Gastrocnemius medialis (tissue), 4 donors: ENCODE data around the gene TNK1. TPM values are rescaled to one million over a fixed set of nuclear protein-coding genes. Genes with fewer than 3 reads are reported as not detected.

Experiments
- ATAC-seq, 2 donors: fragments of 150-250 bp; one replicate each; pipeline ENCODE4 v1.9.1; 2016
- DNase-seq, 2 donors: peaks; one replicate each; pipeline ENCODE4 v3.0.0-alpha.2; 2019
- H3K27ac ChIP-seq, 4 donors: fragments of 200-600 bp; sonication (generic); 1 replicate in 1 of 4; 2 replicates in 3 of 4; pipeline ENCODE4 v1.5.1; 2016 to 2018; ENCODE audit warnings: mild to moderate bottlenecking in 2 of 4, moderate library complexity in 1 of 4
- H3K27me3 ChIP-seq, 3 donors: fragments of 200-600 bp; sonication (generic) in 2 of 3; 1 replicate in 1 of 3; 2 replicates in 2 of 3; pipeline versions ENCODE4 v1.5.1 to v1.6.0; 2016 to 2019; ENCODE audit warnings: mild to moderate bottlenecking in 1 of 3, moderate library complexity in 1 of 3
- H3K36me3 ChIP-seq, 2 donors: fragments of 200-600 bp; sonication (generic) in 1 of 2; one replicate each; pipeline ENCODE4 v1.5.1; 2017 to 2018
- H3K4me1 ChIP-seq, 2 donors: fragments of 200-600 bp; sonication (generic) in 1 of 2; one replicate each; pipeline ENCODE4 v1.5.1; 2016 to 2017; ENCODE audit warnings: mild to moderate bottlenecking in 2 of 2
- H3K4me3 ChIP-seq, 4 donors: fragments of 200-600 bp; sonication (generic) in 3 of 4; 1 replicate in 1 of 4; 2 replicates in 3 of 4; pipeline ENCODE4 v1.5.1; 2016 to 2019; ENCODE audit warnings: mild to moderate bottlenecking in 2 of 4
- H3K9me3 ChIP-seq, 3 donors: fragments of 200-600 bp; sonication (generic) in 2 of 3; 1 replicate in 1 of 3; 2 replicates in 2 of 3; pipeline ENCODE4 v1.5.1; 2016 to 2019
- POLR2A ChIP-seq, 2 donors: fragments of 450-650 bp; IDR thresholded peaks; one replicate each; pipeline ENCODE4 v1.6.1; 2017; ENCODE audit warnings: antibody characterized with exemption in 2 of 2, mild to moderate bottlenecking in 2 of 2, moderate library complexity in 2 of 2
- in situ Hi-C, 4 donors: fragments of 200-750 bp; cut with MboI; loops; one replicate each; pipeline versions ENCODE4 v1.15.0 to v1.8.0; 2017; ENCODE audit warnings: low sequenced_read_pairs in 4 of 4
- intact Hi-C: fragments of 100-400 bp; cut with DNase I; formaldehyde crosslinking; loops from one replicate; pipeline ENCODE4 v1.15.1; 2023; ENCODE audit warnings: low total_unique reads
- total RNA-seq, 4 donors: library from RNA; depleted of rRNA; stranded (reverse); fragments of >200 nt; gene quantifications; one replicate each; pipeline versions ENCODE4 v1.1.0 to v1.2.3, GENCODE V29; 2016
- TF ChIP-seq, protein P1 (sequence below), 5 experiments: fragments of 450-650 bp in 3 of 5; fragments of 200-600 bp in 2 of 5; sonication (generic) in 2 of 5; IDR thresholded peaks in 4 of 5; conservative IDR thresholded peaks in 1 of 5; 1 replicate in 4 of 5; 2 replicates in 1 of 5; pipeline ENCODE4 v1.5.1; 2016 to 2019; ENCODE audit warnings: antibody characterized with exemption in 5 of 5, mild to moderate bottlenecking in 3 of 5, moderate library complexity in 3 of 5

Gene TNK1
- total RNA-seq, 4 donors from 2014 or later, result 0.13 to 2.2 TPM; not detected in 2

DNA sequence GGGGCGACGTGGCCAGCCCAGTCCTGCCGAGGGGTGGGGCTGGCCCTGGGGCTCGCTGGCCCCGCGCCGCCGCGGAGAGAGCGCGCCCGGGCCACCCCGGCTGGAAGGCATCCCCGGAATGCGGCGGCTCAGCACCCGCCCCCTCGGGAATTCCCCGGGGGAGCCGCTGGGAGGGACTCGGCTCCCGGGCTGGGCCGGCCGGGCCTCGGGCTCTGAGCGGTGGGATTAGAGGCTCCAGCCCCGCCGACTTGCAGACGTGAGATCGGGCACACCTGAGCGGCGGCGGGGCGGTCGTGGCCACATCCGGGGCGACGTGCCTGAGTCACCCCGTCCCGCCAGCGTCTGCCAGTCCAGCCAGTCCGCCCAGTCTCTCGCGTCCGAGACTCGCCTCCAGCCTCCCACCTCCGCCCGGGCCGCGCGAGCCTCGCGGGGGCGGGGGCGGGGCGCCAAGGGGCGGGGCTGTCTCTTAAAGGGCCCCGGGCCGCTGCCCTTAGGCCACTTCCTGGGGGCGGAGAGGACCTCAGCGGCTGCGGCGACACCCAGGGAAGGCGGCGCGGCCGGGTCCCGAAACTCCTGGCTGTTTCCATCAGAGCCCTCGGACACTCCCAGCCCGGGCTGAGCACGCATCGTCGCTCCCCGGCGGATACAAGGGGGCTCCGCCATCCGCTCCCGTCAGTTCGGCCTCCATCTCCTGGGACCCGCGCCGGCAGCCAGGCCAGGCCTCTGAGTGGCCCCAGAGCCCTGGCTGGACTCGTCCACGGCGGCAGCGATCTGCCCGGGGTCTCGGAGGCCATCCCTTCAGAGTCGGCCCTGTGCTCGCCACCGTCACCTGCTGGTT, 29.0 kb upstream of the TNK1 start, which contains the start of gene KCTD11:
Gene KCTD11, plus strand, starts transcription at position 498 of the 838 bp plus-strand sequence.
- no peaks in the 10 kb centered on the region for H3K36me3 ChIP-seq
- ATAC-seq (peak; percentile 70 to 81), DNase-seq (peak; percentile 84 to 91)
- H3K9me3 ChIP-seq, result no peaks in the 10 kb centered on the region
- peaks cover 22 to 40% of the 10 kb centered on the region in 2 donors for H3K4me1 ChIP-seq
- TF ChIP-seq, protein P1, sequence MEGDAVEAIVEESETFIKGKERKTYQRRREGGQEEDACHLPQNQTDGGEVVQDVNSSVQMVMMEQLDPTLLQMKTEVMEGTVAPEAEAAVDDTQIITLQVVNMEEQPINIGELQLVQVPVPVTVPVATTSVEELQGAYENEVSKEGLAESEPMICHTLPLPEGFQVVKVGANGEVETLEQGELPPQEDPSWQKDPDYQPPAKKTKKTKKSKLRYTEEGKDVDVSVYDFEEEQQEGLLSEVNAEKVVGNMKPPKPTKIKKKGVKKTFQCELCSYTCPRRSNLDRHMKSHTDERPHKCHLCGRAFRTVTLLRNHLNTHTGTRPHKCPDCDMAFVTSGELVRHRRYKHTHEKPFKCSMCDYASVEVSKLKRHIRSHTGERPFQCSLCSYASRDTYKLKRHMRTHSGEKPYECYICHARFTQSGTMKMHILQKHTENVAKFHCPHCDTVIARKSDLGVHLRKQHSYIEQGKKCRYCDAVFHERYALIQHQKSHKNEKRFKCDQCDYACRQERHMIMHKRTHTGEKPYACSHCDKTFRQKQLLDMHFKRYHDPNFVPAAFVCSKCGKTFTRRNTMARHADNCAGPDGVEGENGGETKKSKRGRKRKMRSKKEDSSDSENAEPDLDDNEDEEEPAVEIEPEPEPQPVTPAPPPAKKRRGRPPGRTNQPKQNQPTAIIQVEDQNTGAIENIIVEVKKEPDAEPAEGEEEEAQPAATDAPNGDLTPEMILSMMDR (IDR thresholded peaks at IDR 0.05 in 4 of 5, conservative IDR thresholded peaks at IDR 0.05 in 1 of 5), result peak in 3 of 5 experiments; percentile 58 to 74 (median 60)
- TF ChIP-seq POLR2A (IDR thresholded peaks at IDR 0.05), result peak; percentile 72 to 75
- intact Hi-C loops, result loop anchor here (1.0 to 2.0 kb wide), 6 partner anchors 51 to 335 kb away; partner anchors contain the start of genes POLR2A, SENP3, SLC2A4 and TP53
- in situ Hi-C loops, result loop anchor here in 2 of 4 donors (25.0 kb wide), 2 partner anchors 160 to 185 kb away; partner anchors contain the start of gene TNFSF12 (in 1 of the 2)
- H3K4me3 ChIP-seq, result peak within 1 kb of the TSS; percentile 71 to 100 (median 84)
- H3K27ac ChIP-seq, result peak within 1 kb of the TSS; percentile 93 to 98 (median 96)
- no peaks in the 10 kb centered on the region for H3K27me3 ChIP-seq

DNA sequence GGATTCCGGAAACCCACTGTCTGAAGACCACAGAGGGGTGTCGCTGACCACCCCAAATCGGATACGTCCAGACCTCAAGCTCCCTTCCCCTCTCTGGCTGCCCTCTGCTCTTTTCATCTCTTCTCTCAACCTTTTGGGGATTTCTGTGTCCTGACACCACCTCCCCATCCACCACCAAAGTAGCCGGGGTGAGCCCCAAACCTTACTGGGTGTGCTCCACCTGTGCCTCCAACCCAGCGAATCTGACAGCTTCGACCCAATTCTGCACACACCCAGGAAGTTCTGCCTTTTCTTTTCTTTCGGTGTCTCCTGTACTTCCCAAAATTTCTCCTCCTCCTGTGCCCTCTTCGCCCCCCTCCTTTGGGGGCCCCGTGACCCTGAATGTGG, 28.4 kb upstream of the TNK1 start:
- no peaks in the 10 kb centered on the region for H3K9me3 ChIP-seq
- no peaks in the 10 kb centered on the region for H3K36me3 ChIP-seq
- no peak for ATAC-seq
- H3K27ac ChIP-seq, result peak overlapping the region; percentile 93 to 98 (median 96)
- in situ Hi-C loops (loop anchor here in 2 of 4 donors (25.0 kb wide), 2 partner anchors 160 to 185 kb away; partner anchors contain the start of gene TNFSF12 (in 1 of the 2)), intact Hi-C loops (loop anchor here (1.0 to 2.0 kb wide), 4 partner anchors 50 to 209 kb away; partner anchors contain the start of genes POLR2A and SENP3)
- H3K4me1 ChIP-seq, result peaks cover 26 to 38% of the 10 kb centered on the region in 2 donors
- no peak for DNase-seq
- no peaks in the 10 kb centered on the region for H3K27me3 ChIP-seq
- peak overlapping the region; percentile 71 to 100 (median 84) for H3K4me3 ChIP-seq
- TF ChIP-seq, protein P1 (IDR thresholded peaks at IDR 0.05 in 4 of 5, conservative IDR thresholded peaks at IDR 0.05 in 1 of 5), result peak in 2 of 5 experiments; percentile 42 to 58
- TF ChIP-seq POLR2A (IDR thresholded peaks at IDR 0.05), result no peak

DNA sequence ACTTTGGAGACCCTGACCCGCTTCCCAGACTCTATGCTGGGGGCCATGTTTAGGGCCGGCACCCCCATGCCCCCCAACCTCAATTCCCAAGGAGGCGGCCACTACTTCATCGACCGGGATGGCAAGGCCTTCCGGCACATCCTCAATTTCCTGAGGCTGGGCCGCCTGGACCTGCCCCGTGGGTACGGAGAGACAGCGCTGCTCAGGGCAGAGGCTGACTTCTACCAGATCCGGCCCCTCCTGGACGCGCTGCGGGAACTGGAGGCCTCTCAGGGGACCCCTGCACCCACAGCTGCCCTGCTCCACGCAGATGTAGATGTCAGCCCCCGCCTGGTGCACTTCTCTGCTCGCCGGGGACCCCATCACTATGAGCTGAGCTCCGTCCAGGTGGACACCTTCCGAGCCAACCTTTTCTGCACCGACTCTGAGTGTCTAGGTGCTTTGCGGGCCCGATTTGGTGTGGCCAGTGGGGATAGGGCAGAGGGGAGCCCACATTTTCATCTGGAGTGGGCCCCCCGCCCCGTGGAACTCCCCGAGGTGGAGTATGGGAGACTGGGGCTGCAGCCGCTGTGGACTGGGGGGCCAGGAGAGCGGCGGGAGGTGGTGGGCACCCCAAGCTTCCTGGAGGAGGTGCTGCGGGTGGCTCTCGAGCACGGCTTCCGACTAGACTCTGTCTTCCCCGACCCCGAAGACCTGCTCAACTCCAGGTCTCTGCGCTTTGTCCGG, 27.8 kb upstream of the TNK1 start:
- Histone ChIP-seq H3K4me3 (peak overlapping the region; percentile 71 to 100 (median 84)), H3K27me3 (no peaks in the 10 kb centered on the region), H3K4me1 (peaks cover 26 to 38% of the 10 kb centered on the region in 2 donors), H3K9me3 (no peaks in the 10 kb centered on the region), H3K36me3 (no peaks in the 10 kb centered on the region), H3K27ac (peak overlapping the region; percentile 93 to 98 (median 96))
- TF ChIP-seq POLR2A (IDR thresholded peaks at IDR 0.05), result no peak
- TF ChIP-seq, protein P1 (IDR thresholded peaks at IDR 0.05 in 4 of 5, conservative IDR thresholded peaks at IDR 0.05 in 1 of 5), result no peak
- no peak for ATAC-seq
- intact Hi-C loops (loop anchor here (1.0 to 2.0 kb wide), 4 partner anchors 50 to 208 kb away; partner anchors contain the start of genes POLR2A and SENP3), in situ Hi-C loops (loop anchor here in 2 of 4 donors (25.0 kb wide), 2 partner anchors 159 to 184 kb away; partner anchors contain the start of gene TNFSF12 (in 1 of the 2))
- no peak for DNase-seq

DNA sequence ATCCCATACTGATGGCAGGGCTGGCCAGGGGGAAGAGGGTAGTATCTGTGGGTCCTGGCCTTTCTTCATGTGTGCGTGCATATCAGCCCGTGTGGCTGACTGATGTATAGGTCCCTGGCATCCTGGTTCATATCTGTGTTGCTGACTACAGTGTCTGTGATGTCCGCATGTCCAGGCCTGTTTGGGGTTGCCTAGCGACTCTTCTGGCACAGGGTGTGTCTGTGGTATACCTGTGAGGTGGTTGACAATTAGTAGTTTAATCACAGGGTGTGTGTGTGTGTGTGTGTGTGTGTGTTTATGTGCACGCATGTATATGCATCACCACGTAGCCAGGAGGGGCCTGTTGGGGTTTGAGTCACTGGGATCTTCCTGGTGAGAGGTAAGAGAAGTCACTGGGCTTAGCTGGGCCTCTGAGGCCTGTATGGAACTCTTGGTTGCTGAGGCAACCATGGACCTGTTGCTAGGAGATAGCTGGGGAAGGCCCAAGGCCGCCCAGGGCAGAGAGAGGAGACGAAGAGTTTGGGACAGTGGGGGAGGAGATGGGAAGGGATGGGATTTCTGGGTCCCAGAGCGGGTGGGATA, 26.5 kb upstream of the TNK1 start:
- TF ChIP-seq, protein P1 (IDR thresholded peaks at IDR 0.05 in 4 of 5, conservative IDR thresholded peaks at IDR 0.05 in 1 of 5), result no peak
- TF ChIP-seq POLR2A (IDR thresholded peaks at IDR 0.05), result no peak
- Histone ChIP-seq H3K27ac (no peak overlapping the region), H3K4me1 (peaks cover 20 to 31% of the 10 kb centered on the region in 2 donors), H3K27me3 (no peaks in the 10 kb centered on the region), H3K9me3 (no peaks in the 10 kb centered on the region), H3K4me3 (no peak overlapping the region), H3K36me3 (no peaks in the 10 kb centered on the region)
- DNase-seq (no peak), ATAC-seq (no peak)
- intact Hi-C loops, result no loop called here
- in situ Hi-C loops, result loop anchor here in 2 of 4 donors (25.0 kb wide), 2 partner anchors 158 to 183 kb away; partner anchors contain the start of gene TNFSF12 (in 1 of the 2)
